H9 (cell line): ENCODE data around the gene RHBDD1. TPM values are rescaled to one million over a fixed set of nuclear protein-coding genes. Genes with fewer than 3 reads are reported as not detected.

Source experiments
- DNase-seq: peaks from one replicate; pipeline ENCODE4 v3.0.0-alpha.2; 2017
- H2AFZ ChIP-seq: one replicate; pipeline ENCODE4 v1.6.1; 2013; ENCODE audit warnings: mild to moderate bottlenecking, low read length, control low read depth, moderate library complexity
- H2AK5ac ChIP-seq: 2 replicates; pipeline ENCODE4 v1.6.1; 2013; ENCODE audit warnings: low read length, control low read depth, mixed read lengths; ENCODE audit not compliant: insufficient read length
- H2BK120ac ChIP-seq: one replicate; pipeline ENCODE4 v1.6.1; 2013; ENCODE audit warnings: low read depth, mild to moderate bottlenecking, low read length, control low read depth, inconsistent platforms; ENCODE audit not compliant: poor library complexity, severe bottlenecking
- H2BK12ac ChIP-seq: 2 replicates; pipeline ENCODE4 v1.6.1; 2013; ENCODE audit warnings: low read length, control low read depth, mixed read lengths, low read depth; ENCODE audit not compliant: insufficient read length
- H2BK15ac ChIP-seq: 2 replicates; pipeline ENCODE4 v1.6.1; 2013; ENCODE audit warnings: low read depth, low read length, control low read depth
- H2BK20ac ChIP-seq: one replicate; pipeline ENCODE4 v1.6.1; 2013; ENCODE audit warnings: low read depth, mild to moderate bottlenecking, low read length, control low read depth, inconsistent platforms; ENCODE audit not compliant: poor library complexity, severe bottlenecking
- H2BK5ac ChIP-seq: 2 replicates; pipeline ENCODE4 v1.6.1; 2013; ENCODE audit warnings: low read length, control low read depth, mixed read lengths; ENCODE audit not compliant: insufficient read length
- H3K14ac ChIP-seq: 2 replicates; pipeline ENCODE4 v1.6.1; 2013; ENCODE audit warnings: low read length, control low read depth; ENCODE audit not compliant: insufficient read depth
- H3K18ac ChIP-seq: 2 replicates; pipeline ENCODE4 v1.6.1; 2013; ENCODE audit warnings: low read depth, mild to moderate bottlenecking, mixed read lengths, low read length, control low read depth; ENCODE audit not compliant: insufficient read length
- H3K23ac ChIP-seq: 2 replicates; pipeline ENCODE4 v1.6.1; 2013; ENCODE audit warnings: low read length, control low read depth, mixed read lengths, low read depth; ENCODE audit not compliant: insufficient read length
- H3K23me2 ChIP-seq: 2 replicates; pipeline ENCODE4 v1.6.1; 2013; ENCODE audit warnings: low read depth, mild to moderate bottlenecking, mixed read lengths, low read length, control low read depth; ENCODE audit not compliant: insufficient read length, poor library complexity, severe bottlenecking
- H3K27ac ChIP-seq: 2 replicates; pipeline ENCODE4 v1.5.1; 2013; ENCODE audit warnings: low read length, control low read depth, mixed read lengths, low read depth; ENCODE audit not compliant: insufficient read length
- H3K27me3 ChIP-seq: 2 replicates; pipeline ENCODE4 v1.6.1; 2013; ENCODE audit warnings: low read length, control low read depth, inconsistent platforms; ENCODE audit not compliant: insufficient read depth
- H3K4ac ChIP-seq: 2 replicates; pipeline ENCODE4 v1.6.1; 2013; ENCODE audit warnings: low read depth, mild to moderate bottlenecking, control low read depth, inconsistent platforms, low read length, moderate library complexity
- H3K4me1 ChIP-seq: 2 replicates; pipeline ENCODE4 v1.6.1; 2013; ENCODE audit warnings: low read length, control low read depth, inconsistent platforms; ENCODE audit not compliant: insufficient read depth
- H3K4me2 ChIP-seq: 2 replicates; pipeline ENCODE4 v1.6.1; 2013; ENCODE audit warnings: low read length, control low read depth, mixed read lengths; ENCODE audit not compliant: insufficient read length, insufficient read depth
- H3K56ac ChIP-seq: 2 replicates; pipeline ENCODE4 v1.6.1; 2013; ENCODE audit warnings: low read depth, mild to moderate bottlenecking, mixed read lengths, low read length, control low read depth; ENCODE audit not compliant: insufficient read length
- H3K79me1 ChIP-seq: 2 replicates; pipeline ENCODE4 v1.6.1; 2013; ENCODE audit warnings: low read depth, mild to moderate bottlenecking, moderate library complexity, low read length, control low read depth, inconsistent platforms; ENCODE audit not compliant: insufficient read depth, poor library complexity, severe bottlenecking
- H3K79me2 ChIP-seq: 2 replicates; pipeline ENCODE4 v1.6.1; 2013; ENCODE audit warnings: low read length, control low read depth, inconsistent platforms; ENCODE audit not compliant: insufficient read depth
- H3K9ac ChIP-seq: 2 replicates; pipeline ENCODE4 v1.6.1; 2013; ENCODE audit warnings: low read length, control low read depth, mixed read lengths; ENCODE audit not compliant: insufficient read length; ENCODE audit errors: extremely low read depth
- H3K9me3 ChIP-seq: one replicate; pipeline ENCODE4 v1.6.1; 2013; ENCODE audit warnings: low read depth, low read length, inconsistent platforms; ENCODE audit not compliant: control insufficient read depth
- H3T11ph ChIP-seq: one replicate; pipeline ENCODE4 v1.6.1; 2013; ENCODE audit warnings: mild to moderate bottlenecking, low read length, control low read depth, inconsistent platforms
- H4K20me1 ChIP-seq: one replicate; pipeline ENCODE4 v1.6.1; 2013; ENCODE audit not compliant: control insufficient read depth, insufficient read length, insufficient read depth
- H4K5ac ChIP-seq: 2 replicates; pipeline ENCODE4 v1.6.1; 2013; ENCODE audit warnings: low read depth, mild to moderate bottlenecking, mixed read lengths, low read length, control low read depth; ENCODE audit not compliant: insufficient read length
- H4K8ac ChIP-seq: replicated peaks from 2 replicates; pipeline ENCODE4 v1.6.1; 2013; ENCODE audit warnings: low read length, control low read depth, mixed read lengths, low read depth; ENCODE audit not compliant: insufficient read length
- H4K91ac ChIP-seq: 2 replicates; pipeline ENCODE4 v1.6.1; 2013; ENCODE audit warnings: low read depth, mild to moderate bottlenecking, moderate library complexity, mixed read lengths, low read length, control low read depth; ENCODE audit not compliant: insufficient read length
- H3K27ac Mint-ChIP-seq, 3 experiments: 2 replicates in 2 of 3; 3 replicates in 1 of 3; pipeline ENCODE4 v1.8.0; 2020 to 2021; ENCODE audit warnings: mixed read lengths in 3 of 3, mild to moderate bottlenecking in 1 of 3, moderate library complexity in 1 of 3
- H3K27me3 Mint-ChIP-seq: 2 replicates; pipeline ENCODE4 v1.8.0; 2021; ENCODE audit warnings: low read depth, mild to moderate bottlenecking, moderate library complexity, mixed read lengths
- H3K36me3 Mint-ChIP-seq, 3 experiments: 2 replicates in 2 of 3; 3 replicates in 1 of 3; pipeline ENCODE4 v1.8.0; 2020 to 2021; ENCODE audit warnings: low read depth in 3 of 3, mixed read lengths in 3 of 3; ENCODE audit not compliant: insufficient read depth in 1 of 3
- H3K4me1 Mint-ChIP-seq, 2 experiments: 2 replicates each; pipeline ENCODE4 v1.8.0; 2020; ENCODE audit warnings: mixed read lengths in 2 of 2
- H3K4me3 Mint-ChIP-seq, 2 experiments: 2 replicates in 1 of 2; 3 replicates in 1 of 2; pipeline ENCODE4 v1.8.0; 2020 to 2021; ENCODE audit warnings: mild to moderate bottlenecking in 2 of 2, mixed read lengths in 2 of 2, moderate library complexity in 1 of 2
- H3K9me3 Mint-ChIP-seq, 2 experiments: 2 replicates in 1 of 2; 3 replicates in 1 of 2; pipeline ENCODE4 v1.8.0; 2020; ENCODE audit warnings: mild to moderate bottlenecking in 2 of 2, mixed read lengths in 2 of 2, moderate library complexity in 1 of 2
- CTCF ChIP-seq: fragments of 200-600 bp; sonication (generic); conservative IDR thresholded peaks from 3 replicates; pipeline ENCODE4 v1.8.0; 2021; ENCODE audit warnings: antibody characterized with exemption, mild to moderate bottlenecking
- WGBS: extraction: QIAGEN DNeasy Blood & Tissue Kit; methylation state at CpG from one replicate; pipeline ENCODE4 v1.1.7; 2013; ENCODE audit warnings: missing lambda C conversion rate, low lambda C conversion rate, mixed read lengths; ENCODE audit not compliant: insufficient read length; ENCODE audit errors: extremely low coverage; 5-methylcytosine and 5-hydroxymethylcytosine counted together
- total RNA-seq: library from RNA; stranded (reverse); gene quantifications from 2 replicates; pipeline ENCODE4 v1.2.1, GENCODE V29; 2021

RHBDD1 gene
- total RNA-seq, 1 experiment from 2014 or later: 24.9 TPM

DNA sequence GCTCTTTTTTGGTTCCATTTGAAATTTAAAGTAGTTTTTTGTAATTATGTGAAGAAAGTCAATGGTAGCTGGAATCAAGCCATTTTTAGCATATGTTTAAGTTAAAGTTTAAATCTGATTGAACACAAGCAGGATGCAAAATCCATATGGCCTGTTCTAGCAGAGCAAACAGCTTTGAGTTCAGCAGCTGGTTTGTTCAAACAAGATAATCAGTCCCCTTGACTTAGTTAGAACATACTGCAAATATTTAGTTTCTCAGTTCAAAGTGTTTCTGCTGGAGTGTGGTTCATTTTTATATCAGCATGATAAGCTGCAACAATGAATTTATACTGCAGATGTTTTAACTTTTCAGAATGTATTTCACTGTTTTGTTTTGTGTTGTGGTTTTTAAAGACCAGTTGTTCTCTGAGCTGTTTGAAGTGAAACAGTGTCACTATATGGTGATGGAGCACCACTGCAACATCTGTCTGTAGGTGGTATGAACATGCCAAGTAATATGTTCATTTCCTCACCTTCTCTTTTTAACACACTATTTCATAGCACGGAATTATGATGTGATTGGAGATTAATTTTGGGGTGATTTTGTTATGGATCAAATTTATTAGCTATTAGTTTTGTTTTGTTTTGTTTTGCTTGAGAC, 202.8 kb downstream of the RHBDD1 start:
- Histone ChIP-seq H3K4me1 (no peaks in the 10 kb centered on the region), H3K23ac (no peak overlapping the region), H2BK20ac (no peak overlapping the region), H2AK5ac (no peak overlapping the region), H3K9ac (no peak overlapping the region), H3K14ac (no peak overlapping the region), H3K9me3 (no peaks in the 10 kb centered on the region), H2BK120ac (no peak overlapping the region), H4K91ac (no peak overlapping the region), H2BK15ac (no peak overlapping the region), H4K8ac (no peak overlapping the region), H3K4me2 (no peak overlapping the region), H3K79me2 (no peaks in the 10 kb centered on the region), H2BK5ac (no peak overlapping the region), H3K27ac (no peak overlapping the region), H3K4ac (no peak overlapping the region), H3K27me3 (no peaks in the 10 kb centered on the region), H3K23me2 (no peaks in the 10 kb centered on the region), H3T11ph (no peak overlapping the region), H4K20me1 (no peaks in the 10 kb centered on the region), H2AFZ (no peak overlapping the region), H3K56ac (no peak overlapping the region), H3K79me1 (no peaks in the 10 kb centered on the region), H4K5ac (no peak overlapping the region), H3K18ac (no peak overlapping the region), H2BK12ac (no peak overlapping the region)
- Mint-ChIP-seq H3K4me1 (no peaks in the 10 kb centered on the region), H3K36me3 (no peaks in the 10 kb centered on the region), H3K27me3 (no peaks in the 10 kb centered on the region), H3K9me3 (no peaks in the 10 kb centered on the region), H3K4me3 (no peak overlapping the region), H3K27ac (no peak overlapping the region)
- DNase-seq: no peak
- TF ChIP-seq CTCF: no peak
- WGBS: 100% methylated on average over 1 of the region's 1 CpG
